Measurements from ENCODE around the gene ARHGAP26.

ARHGAP26 gene

DNA sequence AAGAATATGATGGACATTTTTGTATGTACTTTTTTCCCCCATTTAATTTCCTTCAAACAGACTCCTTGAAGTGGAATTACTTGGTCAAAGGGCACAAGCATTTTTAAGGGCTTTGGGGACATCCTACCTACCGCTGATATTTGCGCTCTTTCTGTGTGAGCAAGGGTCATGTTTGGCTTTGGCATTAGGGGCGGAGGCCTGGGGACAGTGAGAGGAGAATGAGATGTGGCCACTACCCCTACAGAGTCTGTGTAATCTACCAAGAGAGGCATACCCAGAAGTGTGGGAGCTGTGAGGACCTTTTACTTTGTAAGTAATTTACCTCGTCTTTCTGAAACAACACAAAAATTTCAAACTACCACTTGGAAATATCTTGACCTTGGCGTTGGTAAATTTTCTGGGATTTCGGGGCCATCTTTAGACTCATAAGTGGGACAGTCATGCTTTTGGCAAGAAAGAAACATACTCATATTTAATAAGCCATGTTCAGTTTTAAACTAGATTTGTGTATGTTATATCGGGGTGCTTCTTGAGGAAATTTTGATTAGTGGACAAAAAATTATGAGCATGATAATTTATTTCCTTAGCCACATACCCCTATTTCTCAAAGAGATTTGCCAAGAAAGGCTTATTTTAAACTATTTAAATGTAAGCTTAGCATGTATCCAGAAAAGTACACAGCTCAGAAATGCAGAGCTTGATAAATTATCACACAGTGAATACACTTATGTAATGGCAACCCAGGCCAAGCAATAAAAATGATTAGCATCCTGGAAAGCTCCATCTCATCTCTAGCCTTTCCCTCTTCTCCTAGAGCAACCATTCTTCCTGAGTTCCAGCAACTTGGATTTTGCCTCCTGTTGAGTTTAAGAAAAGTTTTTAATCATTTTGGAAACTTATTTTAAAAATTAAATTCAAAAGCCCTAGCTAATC is 63.6 kb downstream of the ARHGAP26 start:
- no peak for DNase-seq

DNA sequence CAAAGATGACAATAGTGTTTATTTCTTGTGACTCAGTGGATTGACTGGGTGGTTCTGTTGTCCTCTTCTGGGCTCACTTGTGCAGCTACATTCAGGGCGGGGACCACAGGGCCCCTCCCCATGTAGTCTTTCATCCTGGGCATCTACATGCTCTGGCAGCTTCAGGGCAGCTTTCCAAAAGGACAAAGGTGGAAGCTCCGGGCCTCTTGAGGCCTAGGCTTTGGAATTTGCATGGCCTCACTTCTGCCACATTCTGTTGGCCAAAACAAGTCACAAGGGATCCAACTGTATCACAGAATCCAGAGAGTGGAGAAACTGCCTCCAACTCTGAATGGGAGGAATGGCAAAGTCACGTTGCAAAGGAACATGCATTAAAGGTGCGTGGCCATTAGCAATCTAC is 64.3 kb downstream of the ARHGAP26 start:
- DNase-seq: no peak

DNA sequence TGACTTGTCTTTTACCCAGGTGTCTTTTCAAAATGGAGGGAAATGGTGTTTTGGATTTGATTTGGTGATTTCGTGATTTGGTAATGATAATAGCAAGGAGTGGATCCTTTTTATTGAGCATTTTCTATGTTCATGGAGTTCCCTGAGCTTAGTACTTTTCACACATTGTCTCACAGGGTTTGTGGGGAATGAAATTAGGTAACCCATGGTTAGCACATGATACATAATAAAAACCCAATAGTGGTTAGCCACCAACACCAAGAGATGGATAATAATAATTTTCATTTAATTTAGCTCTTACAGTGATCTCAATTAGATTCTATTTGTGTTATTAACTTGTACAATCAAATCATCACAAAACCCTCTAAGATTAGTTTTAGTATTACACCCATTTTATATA is 65.4 kb downstream of the ARHGAP26 start:
- DNase-seq: no peak

DNA sequence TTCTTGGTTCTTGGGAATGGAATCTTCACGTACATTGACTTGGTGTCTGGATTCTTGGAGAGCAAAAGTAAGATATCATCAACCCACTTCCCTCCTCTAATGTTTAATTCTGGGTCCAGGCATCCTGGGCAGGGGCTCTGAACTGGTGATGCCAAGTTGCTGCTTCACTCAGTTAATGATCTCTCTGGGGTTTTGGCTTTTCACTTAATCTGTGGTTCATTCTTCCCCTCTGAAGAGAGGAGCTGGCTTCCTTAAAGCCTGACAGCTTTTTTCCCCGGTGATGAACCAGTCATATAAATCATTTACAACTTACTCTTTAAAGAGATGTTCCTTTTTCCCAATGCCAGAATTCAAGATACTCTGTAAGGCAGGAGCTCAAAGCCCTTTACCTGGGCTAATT is 65.9 kb downstream of the ARHGAP26 start:
- no peak for DNase-seq

DNA sequence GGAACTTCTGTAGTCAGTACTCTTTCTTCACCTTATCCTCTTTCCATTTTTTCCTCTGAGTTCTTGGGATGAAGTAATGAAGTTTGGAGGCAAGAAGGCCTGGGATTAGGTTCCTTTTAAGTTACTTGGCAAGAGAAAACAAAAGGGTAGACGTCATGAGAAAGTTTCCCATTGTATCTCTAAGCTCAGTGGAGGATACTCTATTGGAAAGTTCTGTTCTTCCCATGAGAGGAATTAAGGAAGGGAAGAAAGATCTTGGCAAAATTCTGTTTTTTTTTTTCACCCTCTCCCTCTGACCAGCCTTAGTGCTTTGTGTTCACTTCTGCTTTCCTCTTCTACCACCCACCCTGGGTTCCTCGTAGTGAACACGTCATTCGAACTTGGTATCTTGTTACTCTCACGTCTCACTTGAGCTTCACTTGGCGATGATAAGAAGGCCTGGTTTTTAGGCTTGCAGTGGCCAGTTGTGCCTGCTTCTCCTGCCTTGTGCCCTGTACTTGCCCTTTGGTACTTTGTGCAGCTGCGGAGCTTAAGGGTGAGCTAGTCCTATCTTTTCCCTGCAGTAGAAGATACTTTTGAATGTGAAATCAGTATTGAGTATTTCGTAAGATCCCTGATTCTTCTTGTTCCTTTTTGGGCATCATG is 67.0 kb downstream of the ARHGAP26 start:
- DNase-seq: no peak

DNA sequence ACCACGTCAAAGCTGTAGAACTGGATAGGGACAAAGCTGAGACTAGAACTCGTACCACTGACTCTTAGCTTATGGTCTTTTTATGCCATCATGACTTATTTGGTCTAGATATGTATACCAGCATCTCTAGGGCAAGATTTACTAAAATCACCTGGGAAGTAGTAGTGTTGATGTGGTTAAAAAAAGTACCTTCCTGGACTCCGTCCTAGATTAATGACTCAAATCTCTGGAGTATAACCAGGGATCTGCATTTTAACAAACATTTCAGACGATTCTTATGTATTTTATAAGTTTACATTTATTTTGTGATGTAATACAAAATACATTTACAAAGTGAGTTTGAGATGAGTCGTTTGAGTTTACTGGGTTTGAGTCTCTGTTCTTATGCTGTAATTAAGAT is 68.7 kb downstream of the ARHGAP26 start:
- no peak for DNase-seq

DNA sequence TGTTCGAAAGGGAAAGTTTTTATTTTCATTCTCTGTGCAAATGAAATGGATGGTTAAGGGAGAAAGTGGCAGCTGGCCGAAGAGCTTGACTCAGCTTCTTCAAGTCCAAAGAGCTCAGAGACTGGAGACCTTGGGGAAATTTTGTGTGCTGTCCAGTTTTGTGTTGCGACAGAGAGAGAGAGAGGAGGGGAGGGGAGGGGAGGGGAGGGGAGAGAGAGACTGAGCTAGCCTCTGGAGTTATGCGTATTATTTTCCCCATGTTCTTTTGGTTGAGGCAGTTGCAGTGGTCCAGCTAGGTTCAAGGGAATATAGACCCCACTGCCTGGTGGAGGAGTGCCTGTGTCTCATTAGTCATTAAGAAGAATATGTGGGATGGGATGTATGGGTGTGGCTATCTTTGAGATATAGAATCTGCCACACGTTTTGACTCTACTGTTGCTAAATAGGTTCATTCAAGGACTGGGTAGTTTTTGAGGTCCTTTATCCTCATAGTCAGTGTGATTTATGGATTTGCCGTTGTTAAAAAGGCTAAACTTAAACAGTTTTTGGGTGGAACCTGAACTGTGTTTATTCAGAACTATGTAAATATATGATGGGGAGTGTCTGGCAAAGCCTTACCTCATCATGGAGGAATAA is 69.7 kb downstream of the ARHGAP26 start:
- DNase-seq: no peak

DNA sequence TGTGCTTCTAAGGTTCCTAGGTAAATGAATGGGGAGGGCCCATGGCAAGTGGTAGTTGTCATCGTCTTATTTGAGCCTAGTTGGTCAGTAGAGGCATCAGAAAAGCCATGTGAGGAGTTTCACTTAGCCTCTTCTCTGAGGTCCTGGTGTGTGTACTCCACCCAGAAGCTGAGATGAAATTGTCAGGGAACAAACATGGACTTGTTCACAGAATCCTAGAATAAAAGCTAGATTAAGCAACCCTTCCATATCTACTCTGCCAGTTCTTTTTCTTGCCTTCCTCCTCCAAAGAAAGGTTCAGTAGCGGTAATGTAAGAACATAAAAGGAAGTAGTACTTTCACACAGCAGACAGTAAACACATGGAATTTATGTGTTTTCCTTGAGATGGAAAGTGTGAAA is 70.4 kb downstream of the ARHGAP26 start:
- no peak for DNase-seq

DNA sequence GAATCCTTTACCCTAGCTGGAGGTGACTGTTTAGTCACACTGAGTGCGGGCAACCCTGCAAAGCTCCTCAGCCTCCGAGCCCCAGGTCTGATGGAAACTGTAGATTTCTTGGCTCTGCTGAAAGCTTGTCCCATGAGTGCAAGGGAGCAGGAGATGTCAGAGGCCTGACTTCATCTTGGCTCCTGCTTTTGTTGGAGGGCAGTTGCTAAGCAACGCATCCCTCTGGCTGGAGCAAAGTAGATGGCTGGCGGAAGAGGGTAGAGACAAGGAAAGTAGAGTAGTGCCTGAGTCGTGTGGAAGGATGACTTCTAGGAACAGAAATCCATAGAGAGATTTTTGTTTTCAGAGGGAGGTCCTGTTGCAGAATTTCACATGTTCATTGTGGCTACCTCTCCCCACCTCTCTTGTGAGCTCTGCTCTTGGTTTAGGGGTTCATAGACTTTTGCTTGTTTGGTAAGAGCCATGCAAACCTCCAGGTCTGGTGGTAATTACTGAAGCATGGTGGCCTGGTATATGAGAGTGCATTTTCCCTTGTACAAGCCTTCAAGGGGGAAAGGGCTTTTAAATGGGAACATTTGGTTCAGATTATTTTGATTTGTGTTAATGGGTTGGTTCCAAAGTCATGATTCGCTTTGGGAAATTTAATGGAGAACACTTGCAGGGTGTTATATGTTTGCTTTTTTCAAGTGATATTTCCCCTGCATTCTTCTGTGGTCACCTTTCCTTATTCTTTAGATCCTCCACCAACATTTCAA is 71.5 kb downstream of the ARHGAP26 start:
- no peak for DNase-seq

DNA sequence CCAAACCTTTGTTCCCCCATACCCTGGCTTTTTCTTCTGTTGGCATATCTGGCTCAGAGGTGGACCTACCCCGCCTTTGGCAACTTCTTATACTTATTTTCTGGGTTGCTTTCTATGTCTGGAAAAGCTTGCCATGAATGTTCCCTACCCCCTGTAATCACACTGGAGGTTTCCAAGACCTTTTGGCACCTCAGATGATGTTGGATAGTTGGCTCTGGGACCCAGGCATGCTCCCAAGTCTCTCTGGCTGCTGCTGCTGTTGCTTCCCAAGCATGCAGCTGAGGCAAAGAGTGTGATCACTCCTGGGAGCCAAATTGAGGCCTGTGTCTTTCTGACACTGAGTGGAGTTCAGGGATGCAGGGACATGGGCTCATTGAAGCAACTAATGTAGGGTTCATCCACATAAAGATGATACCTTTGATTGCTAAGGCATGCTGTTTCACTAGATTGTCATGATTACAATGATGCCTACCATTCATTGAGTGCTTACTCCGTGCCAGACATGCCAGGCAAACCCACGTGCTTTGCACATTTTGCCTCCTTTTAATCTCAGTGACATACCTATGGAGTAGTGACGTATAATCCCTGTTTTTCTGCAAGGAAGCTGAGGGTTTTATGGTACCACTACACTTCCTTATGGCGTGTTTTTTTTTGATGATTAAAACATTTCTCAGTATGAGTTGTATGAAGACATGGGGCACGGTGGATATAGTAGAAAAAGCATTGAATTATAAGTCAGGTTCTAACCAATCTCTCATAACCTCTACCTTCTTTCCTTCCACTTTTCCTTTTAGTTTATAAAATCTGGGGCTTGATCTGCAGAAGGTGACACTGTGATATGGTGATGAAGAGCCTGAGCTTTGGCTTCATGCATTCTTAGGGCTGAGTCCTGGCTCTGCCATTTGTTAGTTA is 73.1 kb downstream of the ARHGAP26 start:
- DNase-seq: no peak

DNA sequence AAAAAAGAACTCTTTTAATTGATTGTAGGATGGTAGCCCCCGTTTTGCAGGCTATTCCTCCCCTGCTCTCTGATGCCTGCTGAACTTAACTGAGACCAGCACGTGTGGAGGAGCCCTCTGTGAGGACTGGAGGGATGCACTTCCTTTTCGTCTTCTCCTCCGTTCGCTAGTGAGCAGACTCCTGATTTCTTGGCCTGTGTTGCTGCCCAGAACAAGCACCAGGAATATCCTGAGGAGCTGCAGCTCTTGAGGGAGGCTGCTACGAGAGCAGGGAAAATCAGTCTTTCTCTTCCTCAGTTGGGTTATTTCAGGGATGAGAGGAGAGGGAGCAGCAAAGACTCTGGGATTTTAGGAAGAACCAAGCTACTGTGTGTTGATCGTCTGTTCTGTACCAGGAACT is 74.7 kb downstream of the ARHGAP26 start:
- no peak for DNase-seq

DNA sequence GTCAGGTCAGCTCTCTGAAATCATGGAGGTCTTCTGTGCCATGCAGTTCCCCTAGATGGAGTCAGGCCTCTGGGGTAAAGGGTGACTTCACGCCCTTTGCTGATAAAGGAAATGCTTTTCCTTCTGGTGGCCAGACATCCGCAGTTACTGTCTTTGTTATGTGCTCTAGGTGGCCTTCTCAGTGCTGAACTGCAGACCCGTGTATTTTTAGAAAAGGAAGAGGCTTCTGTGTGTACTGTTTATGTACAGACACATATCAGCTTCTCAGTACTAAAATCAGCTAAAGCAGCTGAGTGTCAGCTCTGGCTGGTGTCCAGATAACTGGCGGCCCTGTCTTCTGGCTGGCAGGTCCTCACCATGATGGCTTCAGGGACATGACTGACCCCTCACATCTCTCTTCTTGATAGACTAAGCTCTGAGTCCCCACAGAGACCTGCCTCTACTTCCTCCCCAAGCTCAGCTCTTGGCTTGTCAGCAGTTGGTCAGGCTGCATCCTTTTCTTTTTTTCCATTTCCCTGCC is 75.3 kb downstream of the ARHGAP26 start:
- no peak for DNase-seq

DNA sequence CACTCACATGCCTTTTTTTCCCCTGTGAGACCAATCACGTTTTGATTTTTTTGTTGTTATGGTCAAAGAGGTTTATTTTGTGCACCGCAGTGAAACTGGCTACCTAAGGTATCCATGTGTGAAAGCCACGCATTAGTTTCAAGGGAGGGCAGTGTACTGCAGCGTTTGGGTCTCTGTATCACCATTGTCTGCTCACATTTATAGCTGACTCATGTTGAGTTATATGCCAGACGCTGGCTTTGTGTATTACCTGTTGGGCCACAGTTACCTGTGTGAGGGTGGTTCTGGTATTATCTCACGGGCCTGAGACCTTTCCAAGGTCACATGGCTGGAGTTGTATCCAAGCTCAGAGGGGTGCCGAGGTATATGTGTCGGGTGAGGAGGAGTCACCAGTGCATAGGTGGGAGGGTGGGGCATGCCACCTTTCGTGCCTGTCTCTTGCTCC is 75.8 kb downstream of the ARHGAP26 start:
- no peak for DNase-seq

DNA sequence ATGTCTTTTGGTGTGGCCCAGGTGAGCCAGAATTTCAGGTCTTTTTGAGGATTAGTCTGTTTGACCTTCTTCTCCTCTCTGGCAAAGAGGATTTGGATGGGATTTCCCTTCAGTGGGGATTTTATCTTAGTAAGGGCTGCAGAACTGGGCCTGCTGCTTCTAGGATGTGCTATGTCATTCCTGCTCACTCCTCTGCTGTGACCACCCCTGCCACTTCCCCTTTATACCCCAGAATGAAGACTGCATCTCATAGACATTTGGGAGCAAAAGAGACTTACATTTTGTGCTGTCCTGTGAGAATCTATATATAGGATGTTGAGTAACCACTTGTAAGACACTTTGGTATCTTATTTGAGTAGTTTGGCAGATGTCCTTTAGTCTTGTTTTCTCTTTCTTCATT is 76.2 kb downstream of the ARHGAP26 start:
- DNase-seq: no peak

DNA sequence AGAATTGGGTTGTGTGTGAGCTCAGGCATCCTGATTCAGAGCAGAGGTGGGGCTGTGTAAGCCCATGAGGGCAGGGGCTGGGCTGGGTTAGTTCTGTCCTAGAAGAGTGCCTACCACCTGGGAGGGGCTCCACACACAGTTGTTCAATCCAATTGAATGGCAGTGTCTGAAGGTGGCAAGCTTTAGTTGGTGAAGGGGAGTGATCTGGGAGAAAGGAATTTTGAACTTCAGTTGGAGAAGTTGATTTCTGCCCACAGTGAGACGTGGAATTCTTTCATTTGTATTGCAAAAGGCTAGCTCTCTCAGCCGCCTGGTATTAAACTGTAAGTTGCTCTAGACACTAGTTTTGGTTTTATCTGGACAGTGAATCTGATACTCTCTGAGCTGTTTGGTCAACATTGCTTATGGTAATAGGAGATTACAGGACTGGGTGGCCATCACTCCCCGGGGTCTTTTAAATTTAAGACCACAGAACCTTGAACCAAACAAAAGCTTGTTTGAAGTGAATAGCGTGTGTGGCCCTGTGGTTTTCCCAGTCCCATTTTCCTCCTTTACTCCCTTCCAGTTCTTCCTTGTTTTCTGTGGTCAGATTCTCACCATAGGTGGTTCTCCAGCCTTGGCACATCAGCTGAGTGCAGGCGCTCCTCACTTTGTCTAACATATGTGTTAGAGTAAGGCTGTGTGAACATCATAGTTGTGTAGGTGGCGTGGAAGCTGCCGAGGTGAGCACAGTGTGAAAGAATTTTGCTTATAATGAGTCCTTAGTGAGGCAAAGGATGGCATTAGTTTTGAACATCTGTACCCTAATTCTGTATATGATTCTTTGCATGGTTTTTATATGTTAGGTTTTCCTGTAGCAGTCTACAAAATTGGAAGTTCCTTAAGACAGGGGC is 78.0 kb downstream of the ARHGAP26 start:
- no peak for DNase-seq

DNA sequence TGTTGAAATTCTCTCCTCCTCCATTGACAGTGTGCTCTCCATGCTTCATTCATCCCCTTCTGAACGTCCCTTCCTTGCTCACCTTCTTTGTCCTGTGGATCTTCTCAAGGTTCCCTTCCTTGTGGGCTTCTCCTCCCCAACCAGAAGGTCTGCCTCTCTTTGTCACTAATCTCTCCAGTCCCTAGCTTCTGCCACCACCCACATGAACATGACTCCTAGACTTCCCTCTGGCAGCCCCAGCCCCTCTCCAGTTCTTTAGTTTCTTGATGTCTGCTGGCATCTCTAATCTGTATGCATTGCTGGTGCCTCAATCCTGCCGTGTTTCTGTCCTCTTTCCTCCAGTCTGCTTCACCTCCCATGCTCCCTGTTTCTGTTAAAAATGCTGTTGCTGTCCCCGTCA is 79.3 kb downstream of the ARHGAP26 start:
- no peak for DNase-seq

DNA sequence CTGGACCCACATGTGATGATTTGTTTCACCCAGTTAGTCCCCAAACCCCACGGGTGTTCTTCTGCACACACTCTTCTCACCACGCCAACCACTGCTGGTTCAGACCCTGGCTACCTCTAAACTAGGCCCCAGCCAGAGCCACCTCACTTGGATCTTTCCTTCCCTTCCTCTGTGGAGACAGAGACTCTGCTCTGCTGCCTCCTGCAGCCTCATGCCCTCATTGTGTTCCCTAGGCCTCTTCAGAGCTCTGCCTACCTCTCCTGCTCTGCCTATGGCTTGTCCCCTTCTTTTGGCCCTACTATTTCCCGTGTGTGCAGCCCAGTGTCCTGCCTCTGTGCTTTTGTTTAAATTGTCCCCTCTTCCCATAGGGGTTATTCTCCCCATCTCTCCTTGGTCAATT is 79.7 kb downstream of the ARHGAP26 start:
- no peak for DNase-seq

DNA sequence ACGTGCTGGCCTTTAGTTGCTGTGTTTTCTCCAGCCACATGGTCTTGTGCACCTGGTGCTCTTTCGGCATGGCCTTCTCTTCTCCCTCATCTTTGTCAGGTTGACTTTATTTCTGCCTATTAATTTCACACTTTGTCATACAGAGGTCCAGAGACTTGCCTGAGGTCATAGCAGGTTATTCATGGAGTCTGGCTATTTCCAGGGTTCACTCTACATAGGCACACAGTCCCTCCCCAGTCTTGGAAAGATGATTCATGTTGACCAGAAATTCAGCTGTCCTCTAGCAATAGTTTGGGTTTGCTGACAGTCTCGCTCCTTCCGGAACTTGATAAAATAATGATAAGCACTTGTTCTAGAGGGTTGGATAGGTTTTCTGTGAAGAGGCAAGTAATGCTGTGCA is 81.6 kb downstream of the ARHGAP26 start:
- no peak for DNase-seq

DNA sequence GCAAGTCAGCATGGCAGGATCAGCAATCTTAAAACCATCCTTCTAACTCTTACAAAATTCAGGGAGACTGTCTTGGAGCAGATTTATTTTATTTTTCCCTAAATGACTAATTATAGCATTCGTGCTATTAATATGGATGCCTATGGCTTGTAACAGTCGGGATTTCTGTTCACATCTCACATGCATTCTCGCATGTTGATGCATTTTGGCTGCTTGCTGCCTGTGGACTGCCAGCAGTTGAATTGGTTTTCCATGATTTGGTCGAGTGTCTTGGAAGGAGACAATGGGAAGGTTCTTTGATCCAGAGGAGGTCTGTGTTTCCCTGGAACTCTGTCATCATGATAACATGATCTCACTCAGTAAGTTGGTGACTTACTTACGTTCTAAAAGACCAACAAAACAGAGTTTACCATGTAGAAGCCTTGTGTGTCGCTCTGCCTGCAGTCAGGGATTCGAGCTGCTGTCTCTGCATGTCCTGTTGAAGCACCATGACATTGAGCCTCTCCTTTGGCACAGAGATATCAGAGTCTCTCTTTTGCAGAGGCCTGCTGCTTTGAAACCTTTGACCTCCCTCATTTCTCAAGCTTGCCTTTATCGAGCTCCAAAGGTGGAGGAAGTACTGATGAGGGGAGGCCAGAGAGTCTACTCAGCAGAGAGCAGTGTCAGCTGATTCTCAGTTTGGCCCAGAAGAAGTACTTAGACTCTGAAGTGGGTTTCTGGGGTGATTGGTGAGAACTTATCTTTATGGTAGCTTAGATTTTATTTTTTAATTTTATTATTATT is 82.4 kb downstream of the ARHGAP26 start:
- DNase-seq: no peak

DNA sequence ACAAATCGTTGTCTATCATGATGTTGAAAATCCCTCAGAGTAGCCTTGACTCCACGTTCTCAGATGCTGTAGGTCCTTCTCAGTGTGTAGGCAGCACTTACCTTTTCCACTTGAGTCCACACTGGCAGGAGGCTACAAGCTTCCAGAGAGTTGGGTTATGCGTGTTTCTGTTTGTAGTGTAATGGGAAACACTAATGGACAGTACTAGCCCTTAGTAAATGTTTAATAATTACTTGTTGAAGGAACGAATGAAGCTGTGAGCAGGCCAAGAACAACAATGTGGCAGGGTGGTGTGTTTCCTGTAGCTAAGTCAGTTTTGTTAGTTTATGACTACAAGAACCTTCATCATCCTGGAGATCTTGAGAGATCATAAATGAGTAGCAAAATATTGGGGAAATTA is 83.5 kb downstream of the ARHGAP26 start:
- no peak for DNase-seq

Measured in NCI-H524 (cell line).